ENCODE measurements around the gene CALB2.
"Not testable (repeated sequence)": the region's sequence is repeated elsewhere in the genome, so short reads cannot be mapped to it uniquely, and the experiment has no call there.

The CALB2 gene

GRCh38 chr16:71352466-71352865 lies 6.1 kb upstream of the CALB2 start:
- H3K9me3 ChIP-seq (ENCODE audit: control insufficient read depth, low read length) = no peaks in the 10 kb centered on the region
- no peak overlapping the region for H3K4me3 ChIP-seq (ENCODE audit: extremely low read depth, insufficient read depth, low read length, poor library complexity, severe bottlenecking)
- H3K36me3 ChIP-seq (ENCODE audit: control insufficient read depth, insufficient read depth, low read length) = no peaks in the 10 kb centered on the region
- WGBS, 2 experiments (ENCODE audit: insufficient coverage in 2 of 2) = 86 to 96% methylated on average over 2 to 3 of the region's 3 CpGs
- H3K4me1 ChIP-seq (ENCODE audit: control insufficient read depth, insufficient read depth, low read length, poor library complexity, severe bottlenecking) = no peaks in the 10 kb centered on the region
- H3K27ac ChIP-seq (ENCODE audit: low read depth, low read length, severe bottlenecking) = no peak overlapping the region

DNA sequence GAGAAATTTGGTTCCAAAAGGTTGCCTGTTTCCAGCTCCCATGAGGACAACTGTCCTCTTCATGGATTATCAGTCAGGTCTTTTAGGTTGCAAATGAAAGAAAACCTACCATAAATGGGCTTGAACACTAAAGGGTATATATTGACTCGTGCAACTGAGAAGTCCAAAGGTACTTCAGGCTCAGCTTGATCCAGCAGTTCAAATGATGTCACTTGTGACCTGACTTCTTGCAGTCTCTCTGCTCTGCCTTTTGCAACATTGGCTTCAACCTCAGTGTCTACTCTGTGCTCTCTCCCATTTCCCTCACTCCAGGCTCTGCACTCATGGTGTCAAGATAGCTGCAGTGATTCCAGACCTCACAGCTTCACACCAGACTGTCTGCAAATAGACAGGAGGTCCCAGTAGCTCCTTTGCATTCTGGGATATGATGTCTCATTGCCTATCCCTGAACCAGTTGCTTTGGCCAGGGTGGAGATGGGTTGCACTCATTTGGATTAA lies 5.5 kb upstream of the CALB2 start:
- no peaks in the 10 kb centered on the region for H3K36me3 ChIP-seq (ENCODE audit: control insufficient read depth, insufficient read depth, low read length)
- H3K27ac ChIP-seq (ENCODE audit: low read depth, low read length, severe bottlenecking) = no peak overlapping the region
- no peaks in the 10 kb centered on the region for H3K9me3 ChIP-seq (ENCODE audit: control insufficient read depth, low read length)
- H3K4me3 ChIP-seq (ENCODE audit: extremely low read depth, insufficient read depth, low read length, poor library complexity, severe bottlenecking) = no peak overlapping the region
- peaks cover 2% of the 10 kb centered on the region for H3K4me1 ChIP-seq (ENCODE audit: control insufficient read depth, insufficient read depth, low read length, poor library complexity, severe bottlenecking)
- 91 to 92% methylated on average over 1 of the region's 1 CpG for WGBS, 2 experiments (ENCODE audit: insufficient coverage in 2 of 2)

- no peak overlapping the region for H3K4me3 ChIP-seq (ENCODE audit: extremely low read depth, insufficient read depth, low read length, poor library complexity, severe bottlenecking)
- H3K9me3 ChIP-seq (ENCODE audit: control insufficient read depth, low read length) = no peaks in the 10 kb centered on the region
- peaks cover 7% of the 10 kb centered on the region for H3K4me1 ChIP-seq (ENCODE audit: control insufficient read depth, insufficient read depth, low read length, poor library complexity, severe bottlenecking)
- no peaks in the 10 kb centered on the region for H3K36me3 ChIP-seq (ENCODE audit: control insufficient read depth, insufficient read depth, low read length)
- 71 to 80% methylated on average over 4 of the region's 5 CpGs for WGBS, 2 experiments (ENCODE audit: insufficient coverage in 2 of 2)
- H3K27ac ChIP-seq (ENCODE audit: low read depth, low read length, severe bottlenecking) = no peak overlapping the region
Observed at GRCh38 chr16:71353736-71354135, 4.8 kb upstream of the CALB2 start.

GRCh38 chr16:71354156-71354555 lies 4.4 kb upstream of the CALB2 start:
- Histone ChIP-seq H3K36me3 (ENCODE audit: control insufficient read depth, insufficient read depth, low read length) (no peaks in the 10 kb centered on the region), H3K27ac (ENCODE audit: low read depth, low read length, severe bottlenecking) (no peak overlapping the region), H3K9me3 (ENCODE audit: control insufficient read depth, low read length) (no peaks in the 10 kb centered on the region), H3K4me1 (ENCODE audit: control insufficient read depth, insufficient read depth, low read length, poor library complexity, severe bottlenecking) (peaks cover 12% of the 10 kb centered on the region), H3K4me3 (ENCODE audit: extremely low read depth, insufficient read depth, low read length, poor library complexity, severe bottlenecking) (no peak overlapping the region)
- WGBS, 2 experiments (ENCODE audit: insufficient coverage in 2 of 2) = 88 to 96% methylated on average over 3 to 4 of the region's 4 CpGs

DNA sequence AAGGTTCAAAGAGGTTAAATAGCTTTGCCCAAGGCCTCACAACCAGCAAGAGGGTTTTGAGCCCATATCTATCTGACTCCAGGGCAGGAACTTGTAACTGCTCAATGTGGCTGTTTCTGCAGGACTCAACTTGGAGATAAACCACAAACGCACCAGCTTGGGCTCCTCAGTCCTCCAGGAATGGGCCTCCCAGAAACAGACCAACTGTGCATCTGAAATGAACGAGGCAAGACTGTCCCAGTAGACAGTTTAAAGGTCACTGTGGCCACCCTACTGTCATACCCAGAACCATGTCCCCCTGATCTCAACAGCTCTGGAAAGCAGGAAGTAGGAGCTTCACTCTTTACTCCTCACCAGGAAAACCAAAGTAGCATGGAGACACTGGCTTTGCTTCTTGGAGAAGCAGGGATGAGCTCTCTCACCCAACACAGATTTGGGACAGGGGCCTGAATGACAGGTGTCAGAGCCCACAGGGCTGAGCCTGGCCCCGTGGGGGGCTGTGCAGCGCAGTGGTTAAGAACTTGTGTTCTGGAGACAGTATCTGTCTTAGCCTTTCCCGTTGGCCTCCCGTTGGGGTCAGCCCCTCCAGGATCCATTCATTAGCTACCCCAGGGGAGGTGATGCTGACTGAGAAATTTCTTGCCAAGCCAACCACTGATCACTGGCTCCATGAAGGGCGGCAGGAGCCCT lies 2.3 kb upstream of the CALB2 start:
- H3K9me3 ChIP-seq (ENCODE audit: control insufficient read depth, low read length) = no peaks in the 10 kb centered on the region
- H3K4me3 ChIP-seq (ENCODE audit: extremely low read depth, insufficient read depth, low read length, poor library complexity, severe bottlenecking) = no peak overlapping the region
- no peak overlapping the region for H3K27ac ChIP-seq (ENCODE audit: low read depth, low read length, severe bottlenecking)
- H3K36me3 ChIP-seq (ENCODE audit: control insufficient read depth, insufficient read depth, low read length) = no peaks in the 10 kb centered on the region
- WGBS, 2 experiments (ENCODE audit: insufficient coverage in 2 of 2) = 93 to 100% methylated on average over 2 to 6 of the region's 7 CpGs
- peaks cover 30% of the 10 kb centered on the region for H3K4me1 ChIP-seq (ENCODE audit: control insufficient read depth, insufficient read depth, low read length, poor library complexity, severe bottlenecking)

DNA sequence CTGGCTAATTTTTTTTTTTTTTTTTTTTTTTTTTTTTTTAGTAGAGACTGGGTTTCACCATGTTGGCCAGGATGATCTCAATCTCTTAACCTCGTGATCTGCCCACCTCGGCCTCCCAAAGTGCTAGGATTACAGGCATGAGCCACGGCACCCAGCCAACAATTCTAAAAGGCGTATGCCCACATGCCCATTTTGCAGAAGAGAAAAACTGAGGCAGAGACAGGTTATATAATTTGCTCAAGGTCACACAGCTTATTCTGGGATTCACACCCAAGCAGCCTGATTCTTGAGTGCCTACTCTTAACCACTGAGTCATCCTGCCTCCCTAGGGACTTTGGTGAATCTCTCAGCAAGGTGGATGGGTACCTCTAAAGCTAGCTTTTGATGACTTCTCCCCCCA lies 1.6 kb upstream of the CALB2 start:
- WGBS, 2 experiments (ENCODE audit: insufficient coverage in 2 of 2) = 83 to 90% methylated on average over 4 of the region's 4 CpGs
- H3K9me3 ChIP-seq (ENCODE audit: control insufficient read depth, low read length); H3K4me3 ChIP-seq (ENCODE audit: extremely low read depth, insufficient read depth, low read length, poor library complexity, severe bottlenecking); H3K36me3 ChIP-seq (ENCODE audit: control insufficient read depth, insufficient read depth, low read length); H3K27ac ChIP-seq (ENCODE audit: low read depth, low read length, severe bottlenecking): not testable (repeated sequence)
- peaks cover 33% of the 10 kb centered on the region for H3K4me1 ChIP-seq (ENCODE audit: control insufficient read depth, insufficient read depth, low read length, poor library complexity, severe bottlenecking)

DNA sequence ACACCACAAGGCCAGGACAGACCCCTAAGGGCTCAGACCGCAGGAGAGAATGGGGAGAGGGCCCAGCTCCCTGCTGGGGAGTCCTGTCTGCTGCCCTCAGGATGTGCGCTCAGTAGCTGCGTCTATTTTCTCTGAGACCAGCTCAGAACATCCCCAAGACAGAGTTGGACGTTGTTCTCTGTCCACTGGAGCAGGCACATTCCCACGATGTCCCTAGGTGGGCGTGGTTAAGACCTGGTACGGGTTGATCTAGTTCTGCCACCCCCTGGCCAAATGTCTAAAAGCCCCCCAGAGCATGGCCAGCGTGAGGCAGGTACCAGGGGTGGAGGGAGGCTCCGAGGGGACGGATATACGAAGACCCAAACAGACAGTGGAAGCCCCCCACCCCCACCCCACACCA lies 842 bp upstream of the CALB2 start:
- Histone ChIP-seq H3K4me3 (ENCODE audit: extremely low read depth, insufficient read depth, low read length, poor library complexity, severe bottlenecking) (no peak overlapping the region), H3K4me1 (ENCODE audit: control insufficient read depth, insufficient read depth, low read length, poor library complexity, severe bottlenecking) (peaks cover 33% of the 10 kb centered on the region), H3K36me3 (ENCODE audit: control insufficient read depth, insufficient read depth, low read length) (no peaks in the 10 kb centered on the region), H3K9me3 (ENCODE audit: control insufficient read depth, low read length) (no peaks in the 10 kb centered on the region), H3K27ac (ENCODE audit: low read depth, low read length, severe bottlenecking) (no peak overlapping the region)
- 40 to 54% methylated on average over 6 to 7 of the region's 11 CpGs for WGBS, 2 experiments (ENCODE audit: insufficient coverage in 2 of 2)

DNA sequence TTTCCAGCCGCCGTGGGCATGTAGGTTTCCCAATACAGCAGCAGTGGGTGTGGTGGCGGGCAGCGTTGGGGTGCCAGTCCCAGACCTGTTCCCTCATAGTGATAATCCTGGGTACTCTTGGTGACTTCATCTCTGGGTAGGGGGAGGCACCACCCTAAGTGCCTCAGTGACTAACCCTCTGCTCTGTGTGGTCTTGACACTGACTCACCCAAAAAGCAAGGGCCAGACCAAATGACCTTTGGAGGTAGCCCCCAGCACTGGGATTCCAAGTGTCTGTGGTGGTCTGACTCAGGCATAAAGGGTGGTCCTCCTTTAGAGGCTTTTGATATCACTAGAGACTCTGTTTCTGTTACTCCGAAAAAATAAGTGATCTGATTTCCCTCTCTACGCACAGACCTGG lies 908 bp downstream of the CALB2 start:
- Histone ChIP-seq H3K4me1 (ENCODE audit: control insufficient read depth, insufficient read depth, low read length, poor library complexity, severe bottlenecking) (peaks cover 33% of the 10 kb centered on the region), H3K9me3 (ENCODE audit: control insufficient read depth, low read length) (no peaks in the 10 kb centered on the region), H3K27ac (ENCODE audit: low read depth, low read length, severe bottlenecking) (no peak overlapping the region), H3K36me3 (ENCODE audit: control insufficient read depth, insufficient read depth, low read length) (no peaks in the 10 kb centered on the region), H3K4me3 (ENCODE audit: extremely low read depth, insufficient read depth, low read length, poor library complexity, severe bottlenecking) (no peak overlapping the region)
- 91 to 100% methylated on average over 4 of the region's 6 CpGs for WGBS, 2 experiments (ENCODE audit: insufficient coverage in 2 of 2)

DNA sequence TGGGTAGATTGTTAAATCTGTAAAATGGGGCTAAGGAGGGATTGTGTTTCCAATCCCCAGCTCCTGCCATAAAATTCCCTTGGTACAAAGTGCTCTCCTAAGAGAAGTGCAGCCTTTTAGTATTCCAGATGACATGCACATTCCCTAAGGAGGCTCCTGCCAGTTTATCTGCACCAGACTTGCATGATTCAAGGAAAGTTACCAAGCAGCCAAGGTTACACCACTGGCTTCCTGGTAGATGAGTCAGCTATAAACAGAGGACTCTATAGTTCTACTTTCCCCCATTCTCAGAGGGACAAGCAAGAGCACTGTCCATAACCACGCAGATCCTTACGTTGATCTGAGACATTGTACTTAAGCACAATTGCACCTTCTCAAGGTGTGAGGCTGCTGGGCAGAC lies 1.9 kb downstream of the CALB2 start:
- WGBS, 2 experiments (ENCODE audit: insufficient coverage in 2 of 2) = 83 to 90% methylated on average over 2 of the region's 2 CpGs
- H3K36me3 ChIP-seq (ENCODE audit: control insufficient read depth, insufficient read depth, low read length) = no peaks in the 10 kb centered on the region
- H3K27ac ChIP-seq (ENCODE audit: low read depth, low read length, severe bottlenecking) = peak overlapping the region; percentile 30
- no peak overlapping the region for H3K4me3 ChIP-seq (ENCODE audit: extremely low read depth, insufficient read depth, low read length, poor library complexity, severe bottlenecking)
- peaks cover 33% of the 10 kb centered on the region for H3K4me1 ChIP-seq (ENCODE audit: control insufficient read depth, insufficient read depth, low read length, poor library complexity, severe bottlenecking)
- H3K9me3 ChIP-seq (ENCODE audit: control insufficient read depth, low read length) = no peaks in the 10 kb centered on the region

DNA sequence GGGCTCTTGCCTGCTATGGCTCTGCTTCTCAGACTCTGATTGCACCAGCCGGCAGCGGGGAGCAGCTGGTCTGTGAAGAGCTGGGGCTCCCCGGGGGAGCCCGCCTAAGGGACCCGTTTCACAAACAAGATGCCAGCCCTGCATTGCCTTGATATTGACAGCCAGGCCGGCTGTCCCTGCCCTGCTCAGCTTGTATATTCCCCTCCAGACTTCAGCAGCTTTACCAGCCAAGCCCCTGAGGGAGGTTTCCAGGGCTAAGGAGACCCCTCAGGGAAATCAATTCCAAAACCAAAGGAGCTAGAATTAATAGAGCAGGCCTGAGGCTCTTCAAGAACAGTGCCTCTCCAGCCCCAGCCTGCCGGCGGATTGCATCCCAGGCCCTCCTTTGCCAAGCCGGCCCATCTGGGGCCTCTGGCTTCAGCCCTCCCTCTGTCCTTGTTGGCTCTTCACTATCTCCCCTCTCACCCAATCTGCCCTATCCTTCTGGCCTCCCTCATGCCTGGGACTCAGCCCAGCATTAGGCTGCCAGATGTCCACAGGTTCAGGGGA lies 5.7 kb downstream of the CALB2 start:
- Histone ChIP-seq H3K36me3 (ENCODE audit: control insufficient read depth, insufficient read depth, low read length) (no peaks in the 10 kb centered on the region), H3K4me3 (ENCODE audit: extremely low read depth, insufficient read depth, low read length, poor library complexity, severe bottlenecking) (no peak overlapping the region), H3K9me3 (ENCODE audit: control insufficient read depth, low read length) (no peaks in the 10 kb centered on the region), H3K27ac (ENCODE audit: low read depth, low read length, severe bottlenecking) (no peak overlapping the region), H3K4me1 (ENCODE audit: control insufficient read depth, insufficient read depth, low read length, poor library complexity, severe bottlenecking) (peaks cover 21% of the 10 kb centered on the region)
- 90 to 92% methylated on average over 8 to 9 of the region's 9 CpGs for WGBS, 2 experiments (ENCODE audit: insufficient coverage in 2 of 2)

DNA sequence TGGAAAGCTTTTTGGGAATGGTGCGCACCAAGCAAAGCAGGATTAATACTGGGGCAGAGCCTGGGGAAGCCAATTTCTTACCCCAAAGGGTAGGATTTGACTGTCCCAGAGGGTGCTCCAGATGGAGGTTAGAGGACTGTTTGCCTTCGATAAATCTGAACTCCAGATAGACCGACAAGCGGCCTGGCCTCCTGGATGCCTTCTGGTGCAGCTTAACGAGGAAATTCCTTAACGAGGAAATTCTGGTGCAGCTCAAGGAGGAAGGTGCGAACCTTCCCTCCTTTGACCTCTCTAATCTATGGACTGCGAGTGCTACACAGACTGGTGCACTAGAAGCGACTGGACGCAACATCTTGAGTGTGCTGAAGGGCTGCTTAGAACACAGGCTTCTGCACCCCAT lies 6.5 kb downstream of the CALB2 start:
- WGBS, 2 experiments (ENCODE audit: insufficient coverage in 2 of 2) = 80 to 83% methylated on average over 7 to 10 of the region's 10 CpGs
- Histone ChIP-seq H3K4me3 (ENCODE audit: extremely low read depth, insufficient read depth, low read length, poor library complexity, severe bottlenecking) (no peak overlapping the region), H3K27ac (ENCODE audit: low read depth, low read length, severe bottlenecking) (no peak overlapping the region)

More for the DNA sequence above, 6.5 kb downstream of the CALB2 start:
- H3K4me1 ChIP-seq (ENCODE audit: control insufficient read depth, insufficient read depth, low read length, poor library complexity, severe bottlenecking) = peaks cover 13% of the 10 kb centered on the region
- no peaks in the 10 kb centered on the region for H3K36me3 ChIP-seq (ENCODE audit: control insufficient read depth, insufficient read depth, low read length)
- H3K9me3 ChIP-seq (ENCODE audit: control insufficient read depth, low read length) = no peaks in the 10 kb centered on the region
